GM11168 (cell line): ENCODE results near the gene CDH4.

ENCODE experiments used
- in situ Hi-C: fragments of 300-500 bp; cut with MboI; formaldehyde crosslinking; loops from one replicate; pipeline ENCODE4 v1.12.0; 2022; ENCODE audit warnings: low sequenced_read_pairs; ENCODE audit not compliant: unreplicated experiment

CDH4 gene

GRCh38 chr20:61429458-61430227 is 177.6 kb downstream of the CDH4 start:
- in situ Hi-C loops, result no loop called here

- in situ Hi-C loops, result no loop called here
Observed at GRCh38 chr20:61430228-61430624, 178.2 kb downstream of the CDH4 start.

GRCh38 chr20:61433176-61433575 is 181.1 kb downstream of the CDH4 start:
- in situ Hi-C loops, result no loop called here

GRCh38 chr20:61433816-61434215 is 181.8 kb downstream of the CDH4 start:
- in situ Hi-C loops, result no loop called here

GRCh38 chr20:61434341-61434781 is 182.3 kb downstream of the CDH4 start:
- in situ Hi-C loops, result no loop called here

GRCh38 chr20:61435184-61435822 is 183.2 kb downstream of the CDH4 start:
- in situ Hi-C loops, result no loop called here

- in situ Hi-C loops, result no loop called here
Observed at GRCh38 chr20:61435823-61436220, 183.8 kb downstream of the CDH4 start.

- in situ Hi-C loops, result no loop called here
Observed at GRCh38 chr20:61436283-61436666, 184.2 kb downstream of the CDH4 start.

GRCh38 chr20:61436667-61437279 is 184.7 kb downstream of the CDH4 start:
- in situ Hi-C loops, result no loop called here

- in situ Hi-C loops, result no loop called here
Observed at GRCh38 chr20:61437280-61438206, 185.5 kb downstream of the CDH4 start.

GRCh38 chr20:61438285-61438684 is 186.2 kb downstream of the CDH4 start:
- in situ Hi-C loops, result no loop called here

GRCh38 chr20:61439251-61439650 is 187.2 kb downstream of the CDH4 start:
- in situ Hi-C loops, result no loop called here

GRCh38 chr20:61440548-61441055 is 188.5 kb downstream of the CDH4 start:
- in situ Hi-C loops, result no loop called here

- in situ Hi-C loops, result no loop called here
Observed at GRCh38 chr20:61441537-61441936, 189.5 kb downstream of the CDH4 start.

- in situ Hi-C loops, result no loop called here
Observed at GRCh38 chr20:61442075-61442670, 190.1 kb downstream of the CDH4 start.

- in situ Hi-C loops, result no loop called here
Observed at GRCh38 chr20:61442718-61443117, 190.7 kb downstream of the CDH4 start.

- in situ Hi-C loops, result no loop called here
Observed at GRCh38 chr20:61443443-61444126, 191.5 kb downstream of the CDH4 start.

GRCh38 chr20:61444637-61445036 is 192.6 kb downstream of the CDH4 start:
- in situ Hi-C loops, result no loop called here

GRCh38 chr20:61445138-61445537 is 193.1 kb downstream of the CDH4 start:
- in situ Hi-C loops, result no loop called here
